Central memory CD8-positive, alpha-beta T cell (primary cell): ENCODE measurements around the gene AMIGO1.

Experiments
- ATAC-seq: fragments of 150-1000 bp; cut with Tn5 transposase; replicated peaks from 2 replicates; pipeline ENCODE4 v1.10.0; 2022; ENCODE audit warnings: mild to moderate bottlenecking, moderate FRiP score, moderate number of reproducible peaks; ENCODE audit not compliant: poor library complexity, severe bottlenecking; ENCODE audit errors: extremely low read depth
- DNase-seq, 2 donors: peaks; one replicate each; pipeline ENCODE4 v3.0.0; 2021; ENCODE audit warnings: low spot score in 2 of 2
- H3K27ac Mint-ChIP-seq: one replicate; pipeline ENCODE4 v1.8.0; 2022; ENCODE audit warnings: low read depth, mild to moderate bottlenecking, moderate library complexity, mixed read lengths
- H3K27me3 Mint-ChIP-seq: one replicate; pipeline ENCODE4 v1.8.0; 2022; ENCODE audit warnings: mixed read lengths
- H3K36me3 Mint-ChIP-seq: one replicate; pipeline ENCODE4 v1.8.0; 2022; ENCODE audit warnings: mild to moderate bottlenecking, moderate library complexity, mixed read lengths; ENCODE audit not compliant: insufficient read depth
- H3K4me1 Mint-ChIP-seq: one replicate; pipeline ENCODE4 v1.8.0; 2022; ENCODE audit warnings: mixed read lengths
- H3K4me3 Mint-ChIP-seq: one replicate; pipeline ENCODE4 v1.8.0; 2022; ENCODE audit warnings: mild to moderate bottlenecking, moderate library complexity, mixed read lengths
- H3K9me3 Mint-ChIP-seq: one replicate; pipeline ENCODE4 v1.8.0; 2022; ENCODE audit warnings: mixed read lengths

The AMIGO1 gene

GRCh38 chr1:109508001-109508872 lies 1.3 kb downstream of the AMIGO1 start:
- peak overlapping the region; percentile 94 for H3K27ac Mint-ChIP-seq
- peaks cover 65% of the 10 kb centered on the region for H3K4me1 Mint-ChIP-seq
- DNase-seq (no peak), ATAC-seq (no peak)
- peak overlapping the region; percentile 93 for H3K4me3 Mint-ChIP-seq
- H3K36me3 Mint-ChIP-seq: peaks cover 11% of the 10 kb centered on the region
- H3K27me3 Mint-ChIP-seq: no peaks in the 10 kb centered on the region
- H3K9me3 Mint-ChIP-seq: no peaks in the 10 kb centered on the region

GRCh38 chr1:109504974-109505373 lies 4.6 kb downstream of the AMIGO1 start:
- H3K27me3 Mint-ChIP-seq: no peaks in the 10 kb centered on the region
- no peak overlapping the region for H3K27ac Mint-ChIP-seq
- DNase-seq: no peak
- H3K36me3 Mint-ChIP-seq: peaks cover 11% of the 10 kb centered on the region
- peaks cover 83% of the 10 kb centered on the region for H3K4me1 Mint-ChIP-seq
- ATAC-seq: no peak
- H3K4me3 Mint-ChIP-seq: peak overlapping the region; percentile 69
- H3K9me3 Mint-ChIP-seq: no peaks in the 10 kb centered on the region

DNA sequence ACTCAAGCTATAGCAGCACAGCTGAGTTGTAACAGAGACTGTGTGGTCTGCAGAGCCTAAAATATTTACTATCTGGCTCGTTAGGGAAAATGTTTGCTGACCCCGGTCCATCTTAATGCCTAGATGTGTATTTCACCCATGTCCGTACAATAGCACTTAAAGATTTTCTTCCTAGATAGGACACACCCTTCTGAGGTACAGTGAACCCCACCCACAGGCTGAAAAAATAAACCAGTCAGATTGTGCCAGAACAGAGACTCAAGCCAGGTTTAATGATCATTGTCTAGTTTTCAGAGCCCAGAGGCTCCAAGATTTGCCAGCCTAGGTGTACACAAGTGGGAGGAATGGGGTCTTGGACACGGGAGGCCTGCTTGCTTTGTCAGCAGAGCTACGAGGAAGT lies 5.6 kb downstream of the AMIGO1 start:
- Mint-ChIP-seq H3K27ac (peak overlapping the region; percentile 62), H3K4me1 (peaks cover 87% of the 10 kb centered on the region), H3K4me3 (peak overlapping the region; percentile 69), H3K36me3 (peaks cover 9% of the 10 kb centered on the region), H3K9me3 (no peaks in the 10 kb centered on the region), H3K27me3 (no peaks in the 10 kb centered on the region)
- no peak for ATAC-seq
- no peak for DNase-seq

- H3K36me3 Mint-ChIP-seq: peaks cover 9% of the 10 kb centered on the region
- DNase-seq: peak in 1 of 2 donors; percentile 52
- H3K27me3 Mint-ChIP-seq: no peaks in the 10 kb centered on the region
- peak; percentile 95 for ATAC-seq
- peak overlapping the region; percentile 75 for H3K4me3 Mint-ChIP-seq
- H3K4me1 Mint-ChIP-seq: peaks cover 87% of the 10 kb centered on the region
- peak overlapping the region; percentile 90 for H3K27ac Mint-ChIP-seq
- no peaks in the 10 kb centered on the region for H3K9me3 Mint-ChIP-seq
Measured at GRCh38 chr1:109502364-109502851, 7.1 kb downstream of the AMIGO1 start.

DNA sequence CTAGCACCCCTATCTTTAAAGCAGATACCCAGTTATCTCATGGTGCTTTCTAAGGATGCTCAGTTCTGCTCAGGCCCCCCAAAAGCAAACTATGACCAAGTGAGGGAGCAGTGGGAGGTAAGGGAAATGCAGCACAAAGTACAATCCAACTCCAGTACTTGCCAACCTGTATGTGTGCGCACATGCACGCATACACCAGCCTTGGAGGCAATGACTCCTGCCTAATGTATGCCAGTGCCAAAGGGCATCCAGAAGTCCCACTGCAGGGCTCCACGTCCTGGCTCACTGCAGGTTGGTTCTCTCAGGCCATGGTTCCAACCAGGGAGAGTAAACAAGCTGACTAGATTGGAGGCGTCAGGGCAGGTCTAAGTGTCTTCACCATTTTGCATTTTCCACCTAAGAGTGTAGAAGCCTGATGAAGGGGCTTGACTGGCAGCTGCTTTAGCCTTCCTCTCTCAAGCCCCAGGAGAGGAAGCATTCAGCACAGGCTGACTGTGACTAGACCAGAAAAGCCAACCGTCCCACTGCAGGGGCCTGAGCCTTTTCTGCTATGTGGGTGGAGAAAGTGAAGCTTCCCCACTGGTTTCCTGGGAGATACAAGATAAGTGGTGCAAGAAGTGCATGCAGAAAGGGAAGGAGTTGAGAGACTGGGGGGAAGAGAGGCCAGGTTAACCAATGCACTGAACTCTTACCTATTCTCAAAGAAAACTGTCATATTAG lies 7.7 kb downstream of the AMIGO1 start:
- peaks cover 82% of the 10 kb centered on the region for H3K4me1 Mint-ChIP-seq
- peaks cover 10% of the 10 kb centered on the region for H3K36me3 Mint-ChIP-seq
- H3K27ac Mint-ChIP-seq: peak overlapping the region; percentile 90
- H3K4me3 Mint-ChIP-seq: peak overlapping the region; percentile 75
- DNase-seq (no peak), ATAC-seq (peak; percentile 3)
- H3K9me3 Mint-ChIP-seq: no peaks in the 10 kb centered on the region
- no peaks in the 10 kb centered on the region for H3K27me3 Mint-ChIP-seq

GRCh38 chr1:109500941-109501381 lies 8.6 kb downstream of the AMIGO1 start:
- Mint-ChIP-seq H3K4me1 (peaks cover 85% of the 10 kb centered on the region), H3K36me3 (peaks cover 15% of the 10 kb centered on the region)

GRCh38 chr1:109499661-109500536 lies 9.6 kb downstream of the AMIGO1 start:
- no peaks in the 10 kb centered on the region for H3K9me3 Mint-ChIP-seq
- peak overlapping the region; percentile 75 for H3K4me3 Mint-ChIP-seq
- DNase-seq: peak in 1 of 2 donors; percentile 28
- H3K27me3 Mint-ChIP-seq: no peaks in the 10 kb centered on the region
- H3K27ac Mint-ChIP-seq: no peak overlapping the region
- peaks cover 85% of the 10 kb centered on the region for H3K4me1 Mint-ChIP-seq
- ATAC-seq: no peak
- H3K36me3 Mint-ChIP-seq: peaks cover 12% of the 10 kb centered on the region

More at GRCh38 chr1:109500941-109501381, 8.6 kb downstream of the AMIGO1 start:
- ATAC-seq (no peak), DNase-seq (no peak)
- Mint-ChIP-seq H3K9me3 (no peaks in the 10 kb centered on the region), H3K4me3 (peak overlapping the region; percentile 75), H3K27ac (peak overlapping the region; percentile 90), H3K27me3 (no peaks in the 10 kb centered on the region)

DNA sequence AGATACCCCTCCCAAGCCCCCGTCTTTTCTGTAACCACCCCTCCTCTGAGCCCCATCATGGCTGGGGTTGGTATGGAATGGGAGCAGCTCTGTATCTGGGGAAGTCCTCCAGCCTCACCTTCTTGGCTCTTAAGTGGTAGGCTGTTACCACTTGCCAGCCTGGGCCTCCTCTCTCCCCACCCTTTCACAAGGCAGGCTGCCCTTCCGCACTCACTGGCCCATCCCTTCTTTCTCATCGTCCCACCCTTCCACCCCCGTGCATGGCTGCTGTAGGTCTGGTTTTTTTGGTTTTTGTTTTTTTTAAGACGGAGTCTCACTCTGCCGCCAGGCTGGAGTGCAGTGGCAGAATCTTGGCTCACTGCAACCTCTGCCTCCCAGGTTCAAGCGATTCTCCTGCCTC lies 10.4 kb downstream of the AMIGO1 start:
- peaks cover 82% of the 10 kb centered on the region for H3K4me1 Mint-ChIP-seq
- no peaks in the 10 kb centered on the region for H3K9me3 Mint-ChIP-seq
- H3K36me3 Mint-ChIP-seq: peaks cover 16% of the 10 kb centered on the region
- ATAC-seq (no peak), DNase-seq (no peak)
- H3K27me3 Mint-ChIP-seq: no peaks in the 10 kb centered on the region
- H3K27ac Mint-ChIP-seq: no peak overlapping the region
- H3K4me3 Mint-ChIP-seq: peak overlapping the region; percentile 75

- no peak overlapping the region for H3K27ac Mint-ChIP-seq
- no peaks in the 10 kb centered on the region for H3K27me3 Mint-ChIP-seq
- no peaks in the 10 kb centered on the region for H3K9me3 Mint-ChIP-seq
- DNase-seq (no peak), ATAC-seq (no peak)
- peak overlapping the region; percentile 29 for H3K4me3 Mint-ChIP-seq
- peaks cover 18% of the 10 kb centered on the region for H3K36me3 Mint-ChIP-seq
- peaks cover 81% of the 10 kb centered on the region for H3K4me1 Mint-ChIP-seq
Measured at GRCh38 chr1:109498161-109498801, 11.2 kb downstream of the AMIGO1 start.

DNA sequence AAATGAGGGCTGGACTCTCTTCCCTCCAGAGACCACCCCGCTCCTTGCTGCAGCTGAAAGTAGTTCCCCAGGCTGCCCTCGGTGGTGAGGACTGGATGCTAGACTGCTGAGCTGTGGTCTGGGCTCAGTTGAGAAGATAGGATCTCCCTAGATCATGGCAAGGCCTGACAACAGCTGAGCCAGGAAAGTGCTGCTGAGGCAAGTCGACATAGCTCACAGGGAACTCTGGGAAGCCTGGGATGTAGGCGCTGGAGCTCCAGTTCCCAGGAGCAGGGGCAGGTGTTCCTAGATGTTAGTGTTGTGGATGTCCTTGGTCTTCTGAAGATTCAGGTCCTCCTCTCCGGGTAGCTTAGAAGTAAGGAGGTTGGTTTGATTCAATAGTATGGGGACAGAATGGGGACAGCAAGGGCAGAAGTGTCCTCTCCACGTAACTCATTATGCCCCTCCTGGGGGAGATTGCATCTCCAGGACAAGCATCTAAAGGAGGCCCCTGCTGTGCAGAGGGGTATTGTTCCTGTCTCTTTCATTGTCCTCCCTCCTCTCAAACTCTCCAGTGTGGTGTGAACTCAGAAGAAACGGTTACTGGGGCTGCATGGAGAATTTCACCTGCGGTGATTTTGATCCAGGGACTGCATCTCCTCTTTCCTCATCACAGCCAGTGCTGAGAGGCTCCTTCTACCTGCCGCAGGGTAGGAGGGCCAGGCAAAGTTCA lies 11.9 kb downstream of the AMIGO1 start:
- ATAC-seq (no peak), DNase-seq (no peak)
- Mint-ChIP-seq H3K27ac (no peak overlapping the region), H3K27me3 (no peaks in the 10 kb centered on the region), H3K36me3 (peaks cover 18% of the 10 kb centered on the region), H3K4me1 (peaks cover 76% of the 10 kb centered on the region), H3K9me3 (no peaks in the 10 kb centered on the region), H3K4me3 (peak overlapping the region; percentile 29)

DNA sequence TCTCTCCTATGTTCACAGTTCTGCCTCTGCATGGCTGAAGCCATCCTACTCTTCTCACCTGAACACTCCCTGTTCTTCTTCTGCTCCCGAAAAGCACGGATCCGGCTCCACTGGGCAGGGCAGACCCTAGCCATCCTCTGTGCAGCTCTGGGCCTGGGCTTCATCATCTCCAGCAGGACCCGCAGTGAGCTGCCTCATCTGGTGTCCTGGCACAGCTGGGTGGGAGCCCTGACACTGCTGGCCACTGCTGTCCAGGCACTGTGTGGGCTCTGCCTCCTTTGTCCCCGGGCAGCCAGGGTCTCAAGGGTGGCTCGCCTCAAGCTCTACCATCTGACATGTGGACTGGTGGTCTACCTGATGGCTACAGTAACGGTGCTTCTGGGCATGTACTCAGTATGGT lies 13.8 kb downstream of the AMIGO1 start:
- Mint-ChIP-seq H3K36me3 (peaks cover 18% of the 10 kb centered on the region), H3K9me3 (no peaks in the 10 kb centered on the region), H3K4me1 (peaks cover 60% of the 10 kb centered on the region), H3K27me3 (no peaks in the 10 kb centered on the region), H3K4me3 (peak overlapping the region; percentile 97), H3K27ac (no peak overlapping the region)
- DNase-seq: no peak
- ATAC-seq: no peak
